Thyroid gland (tissue), 4 donors: ENCODE results near the gene PITHD1. TPM values are rescaled to one million over a fixed set of nuclear protein-coding genes. Genes with fewer than 3 reads are reported as not detected.
A peak's percentile ranks its signal among the peaks of the same experiment; 100 is the strongest.

Source experiments
- DNase-seq, 2 donors: peaks; one replicate each; pipeline ENCODE4 v3.0.0-alpha.2; 2019
- H3K27ac ChIP-seq, 3 donors: fragments of 200-600 bp; sonication (generic); 1 replicate in 2 of 3; 2 replicates in 1 of 3; pipeline ENCODE4 v1.5.1; 2016 to 2019; ENCODE audit warnings: mild to moderate bottlenecking in 1 of 3, moderate library complexity in 1 of 3
- H3K27me3 ChIP-seq: fragments of 200-600 bp; sonication (generic); one replicate; pipeline ENCODE4 v1.5.1; 2019
- H3K36me3 ChIP-seq, 2 donors: fragments of 200-600 bp; sonication (generic); one replicate each; pipeline ENCODE4 v1.5.1; 2016 to 2019
- H3K4me1 ChIP-seq, 2 donors: fragments of 200-600 bp; sonication (generic); one replicate each; pipeline ENCODE4 v1.5.1; 2017 to 2019
- H3K4me3 ChIP-seq, 3 donors: fragments of 200-600 bp; sonication (generic); replicated peaks in 1 of 3; 1 replicate in 2 of 3; 2 replicates in 1 of 3; pipeline ENCODE4 v1.5.1; 2016; ENCODE audit warnings: mild to moderate bottlenecking in 1 of 3
- H3K9me3 ChIP-seq: fragments of 200-600 bp; sonication (generic); one replicate; pipeline ENCODE4 v1.5.1; 2017
- POLR2A ChIP-seq, 2 donors: fragments of 450-650 bp; IDR thresholded peaks; one replicate each; pipeline ENCODE4 v1.6.1; 2017; ENCODE audit warnings: antibody characterized with exemption in 2 of 2, mild to moderate bottlenecking in 2 of 2, moderate library complexity in 1 of 2
- WGBS, 2 donors: methylation state at CpG; one replicate each; pipeline ENCODE4 v1.1.5; 2017; 5-methylcytosine and 5-hydroxymethylcytosine counted together
- intact Hi-C: fragments of 100-400 bp; cut with DNase I; formaldehyde crosslinking; loops from one replicate; pipeline ENCODE4 v1.15.1; 2023
- total RNA-seq, 4 donors: library from RNA; depleted of rRNA; stranded (reverse); fragments of >200 nt; gene quantifications; one replicate each; pipeline ENCODE4 v1.2.3, GENCODE V29; 2016
- TF ChIP-seq, protein P1 (sequence below), 6 experiments: fragments of 200-600 bp in 3 of 6; fragments of 450-650 bp in 3 of 6; sonication (generic) in 3 of 6; IDR thresholded peaks; one replicate each; pipeline ENCODE4 v1.5.1; 2016 to 2019; ENCODE audit warnings: antibody characterized with exemption in 6 of 6, mild to moderate bottlenecking in 2 of 6, inconsistent platforms in 1 of 6, moderate library complexity in 1 of 6

PITHD1 gene
- total RNA-seq, 4 donors from 2014 or later = 55.3 to 75.8 (median 60.0) TPM

DNA sequence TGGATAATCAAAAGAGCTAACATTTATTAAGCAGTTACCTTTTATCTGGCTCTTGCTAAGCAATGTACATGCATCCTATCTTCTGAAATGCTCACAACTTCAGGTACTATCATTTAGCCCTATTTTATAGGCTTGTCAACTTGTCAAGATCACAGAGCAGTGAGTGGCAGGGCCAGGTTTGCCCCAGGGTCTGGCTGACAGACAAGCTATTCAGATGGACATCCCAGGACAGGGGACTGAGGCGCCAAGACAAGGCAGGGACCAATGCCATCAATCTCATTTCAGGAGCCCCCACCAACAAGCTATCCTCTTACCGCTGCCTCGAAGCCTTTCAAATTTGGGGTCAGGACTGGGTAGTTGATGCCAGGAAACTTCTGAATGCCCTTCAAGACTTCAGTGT lies 38.1 kb downstream of the PITHD1 start:
- Histone ChIP-seq H3K27me3 (no peaks in the 10 kb centered on the region), H3K27ac (no peak overlapping the region), H3K4me3 (no peak overlapping the region), H3K4me1 (no peaks in the 10 kb centered on the region), H3K36me3 (peaks cover 56 to 63% of the 10 kb centered on the region in 2 donors), H3K9me3 (no peaks in the 10 kb centered on the region)
- TF ChIP-seq, protein P1, sequence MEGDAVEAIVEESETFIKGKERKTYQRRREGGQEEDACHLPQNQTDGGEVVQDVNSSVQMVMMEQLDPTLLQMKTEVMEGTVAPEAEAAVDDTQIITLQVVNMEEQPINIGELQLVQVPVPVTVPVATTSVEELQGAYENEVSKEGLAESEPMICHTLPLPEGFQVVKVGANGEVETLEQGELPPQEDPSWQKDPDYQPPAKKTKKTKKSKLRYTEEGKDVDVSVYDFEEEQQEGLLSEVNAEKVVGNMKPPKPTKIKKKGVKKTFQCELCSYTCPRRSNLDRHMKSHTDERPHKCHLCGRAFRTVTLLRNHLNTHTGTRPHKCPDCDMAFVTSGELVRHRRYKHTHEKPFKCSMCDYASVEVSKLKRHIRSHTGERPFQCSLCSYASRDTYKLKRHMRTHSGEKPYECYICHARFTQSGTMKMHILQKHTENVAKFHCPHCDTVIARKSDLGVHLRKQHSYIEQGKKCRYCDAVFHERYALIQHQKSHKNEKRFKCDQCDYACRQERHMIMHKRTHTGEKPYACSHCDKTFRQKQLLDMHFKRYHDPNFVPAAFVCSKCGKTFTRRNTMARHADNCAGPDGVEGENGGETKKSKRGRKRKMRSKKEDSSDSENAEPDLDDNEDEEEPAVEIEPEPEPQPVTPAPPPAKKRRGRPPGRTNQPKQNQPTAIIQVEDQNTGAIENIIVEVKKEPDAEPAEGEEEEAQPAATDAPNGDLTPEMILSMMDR (IDR thresholded peaks at IDR 0.05) = no peak
- no peak for TF ChIP-seq POLR2A (IDR thresholded peaks at IDR 0.05)
- 82 to 94% methylated on average over 3 of the region's 3 CpGs for WGBS, 2 donors
- DNase-seq = no peak
- intact Hi-C loops = loop anchor here (10.0 kb wide), 1 partner anchor 98 kb away; the partner anchor contains the start of gene CNR2

DNA sequence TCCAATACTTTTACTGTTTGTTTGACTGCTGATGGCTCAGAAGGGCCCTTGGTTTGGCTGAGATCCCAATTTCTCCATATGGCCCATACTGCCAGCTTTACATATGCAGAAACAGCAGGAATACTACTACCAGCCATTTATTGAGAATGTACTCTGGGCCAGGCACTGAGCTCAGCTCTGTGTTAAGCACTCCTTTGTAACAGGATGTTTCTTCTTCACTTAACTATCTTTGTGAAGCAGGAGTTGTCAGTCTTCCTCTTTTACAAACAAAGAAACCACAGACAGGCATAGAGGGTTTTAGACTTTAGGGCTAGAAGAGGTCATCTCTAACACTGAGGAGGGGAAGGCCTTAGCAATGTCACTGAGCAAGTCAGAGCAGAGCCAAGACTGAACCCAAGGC lies 38.7 kb downstream of the PITHD1 start:
- DNase-seq = no peak
- intact Hi-C loops = loop anchor here (10.0 kb wide), 1 partner anchor 98 kb away; the partner anchor contains the start of gene CNR2
- Histone ChIP-seq H3K9me3 (no peaks in the 10 kb centered on the region), H3K4me1 (no peaks in the 10 kb centered on the region), H3K27ac (no peak overlapping the region), H3K4me3 (no peak overlapping the region), H3K27me3 (no peaks in the 10 kb centered on the region), H3K36me3 (peaks cover 56 to 60% of the 10 kb centered on the region in 2 donors)
- TF ChIP-seq, protein P1 (IDR thresholded peaks at IDR 0.05) = no peak
- TF ChIP-seq POLR2A (IDR thresholded peaks at IDR 0.05) = no peak

DNA sequence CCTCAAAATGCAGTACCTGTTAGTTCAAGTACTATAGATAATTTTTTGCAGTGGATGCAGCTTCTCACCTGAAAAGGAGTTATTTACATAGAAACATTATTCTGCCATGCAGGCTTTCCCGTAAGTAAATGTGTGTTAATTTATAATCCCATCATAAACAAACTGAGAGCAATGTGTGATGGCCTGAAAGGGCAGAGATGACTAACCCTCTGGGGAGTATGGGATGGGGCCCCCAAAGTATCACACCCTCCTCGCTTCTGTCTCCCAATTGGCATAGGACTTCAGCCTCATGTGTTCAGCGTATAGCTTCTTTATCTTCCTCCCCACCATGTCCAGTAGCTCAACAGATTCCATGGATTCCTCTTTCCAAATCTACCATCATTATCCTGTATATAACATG lies 39.4 kb downstream of the PITHD1 start:
- H3K27ac ChIP-seq = no peak overlapping the region
- WGBS, 2 donors = 93 to 95% methylated on average over 3 of the region's 3 CpGs
- H3K4me1 ChIP-seq = no peaks in the 10 kb centered on the region
- DNase-seq = no peak
- H3K27me3 ChIP-seq = no peaks in the 10 kb centered on the region
- H3K4me3 ChIP-seq = no peak overlapping the region
- intact Hi-C loops = loop anchor here (10.0 kb wide), 1 partner anchor 97 kb away; the partner anchor contains the start of gene CNR2
- no peaks in the 10 kb centered on the region for H3K9me3 ChIP-seq
- peaks cover 49 to 53% of the 10 kb centered on the region in 2 donors for H3K36me3 ChIP-seq
- TF ChIP-seq POLR2A (IDR thresholded peaks at IDR 0.05) = no peak
- TF ChIP-seq, protein P1 (IDR thresholded peaks at IDR 0.05) = no peak

DNA sequence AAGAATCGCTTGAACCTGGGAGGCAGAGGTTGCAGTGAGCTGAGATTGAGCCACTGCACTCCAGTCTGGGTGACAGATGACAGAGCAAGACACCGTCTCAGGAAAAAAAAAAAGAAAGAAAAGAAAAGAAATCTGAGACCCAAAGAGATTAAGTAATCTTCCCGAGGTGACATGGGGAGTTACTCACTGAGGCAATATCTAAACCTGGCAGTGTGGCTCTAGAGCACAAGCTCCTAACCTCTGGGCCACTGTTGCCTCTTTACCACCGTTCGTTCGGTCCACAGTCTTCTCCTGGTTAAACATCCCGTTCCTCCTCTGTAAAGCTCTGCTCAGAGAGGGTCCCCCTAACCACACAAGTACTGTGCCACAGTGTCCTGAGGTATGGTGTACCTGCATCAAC lies 45.5 kb downstream of the PITHD1 start:
- peaks cover 0 to 7% of the 10 kb centered on the region in 2 donors for H3K4me1 ChIP-seq
- no peaks in the 10 kb centered on the region for H3K27me3 ChIP-seq
- H3K9me3 ChIP-seq = no peaks in the 10 kb centered on the region
- no peak overlapping the region for H3K27ac ChIP-seq
- H3K4me3 ChIP-seq = no peak overlapping the region
- WGBS, 2 donors = 91% methylated on average over 7 of the region's 7 CpGs
- intact Hi-C loops = no loop called here
- H3K36me3 ChIP-seq = peaks cover 0 to 4% of the 10 kb centered on the region in 2 donors
- no peak for TF ChIP-seq POLR2A (IDR thresholded peaks at IDR 0.05)
- TF ChIP-seq, protein P1 (IDR thresholded peaks at IDR 0.05) = no peak
- DNase-seq = no peak

DNA sequence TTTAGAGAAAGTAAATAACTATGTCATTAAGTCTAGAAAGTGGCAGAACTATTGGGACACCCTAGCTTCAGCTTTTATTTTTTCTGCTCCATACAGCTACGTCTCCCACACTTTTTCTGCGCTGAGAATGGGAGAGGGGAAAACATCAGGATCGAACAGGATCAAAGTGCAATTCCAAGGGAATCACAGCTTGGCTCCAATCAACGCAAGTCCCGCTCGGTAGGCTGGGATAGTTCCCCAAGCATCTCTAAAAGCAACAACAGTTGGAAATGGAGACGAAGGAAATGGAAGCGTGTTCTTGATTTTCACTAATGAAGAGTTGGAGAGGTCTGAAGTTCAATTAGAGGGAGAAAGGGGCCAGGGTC lies 46.5 kb downstream of the PITHD1 start:
- no peaks in the 10 kb centered on the region for H3K9me3 ChIP-seq
- H3K27ac ChIP-seq = peak overlapping the region; percentile 91 to 99 (median 91)
- H3K27me3 ChIP-seq = no peaks in the 10 kb centered on the region
- H3K36me3 ChIP-seq = no peaks in the 10 kb centered on the region
- no peak for TF ChIP-seq POLR2A (IDR thresholded peaks at IDR 0.05)
- TF ChIP-seq, protein P1 (IDR thresholded peaks at IDR 0.05) = no peak
- 2% methylated on average over 8 of the region's 8 CpGs for WGBS, 2 donors
- no peak for DNase-seq
- peaks cover 0 to 7% of the 10 kb centered on the region in 2 donors for H3K4me1 ChIP-seq
- intact Hi-C loops = loop anchor here (5.0 kb wide), 1 partner anchor 43 kb away; the partner anchor contains the start of gene FUCA1
- peak overlapping the region; percentile 84 to 97 (median 87) for H3K4me3 ChIP-seq
